ENCODE data around the gene TSPAN13.

GRCh38 chr7:16753932-16754855 lies 639 bp downstream of the TSPAN13 start:
- no peak for TF ChIP-seq CTCF (IDR thresholded peaks at IDR 0.05; ENCODE audit: low read depth, low read length)
- TF ChIP-seq EZH2phosphoT487 (IDR thresholded peaks at IDR 0.05; ENCODE audit: low read depth): no peak

Data from OCI-LY3 (cell line).